CD4-positive, CD25-positive, alpha-beta regulatory T cell (primary cell): ENCODE data around the gene DDX1. TPM values are rescaled to one million over a fixed set of nuclear protein-coding genes. Genes with fewer than 3 reads are reported as not detected.
"Not testable (repeated sequence)": the region's sequence is repeated elsewhere in the genome, so short reads cannot be mapped to it uniquely, and the experiment has no call there.

Experiments
- ATAC-seq, 2 donors: fragments of 150-1000 bp; cut with Tn5 transposase; one replicate each; pipeline ENCODE4 v1.10.0; 2021; ENCODE audit warnings: low read depth in 2 of 2, moderate number of reproducible peaks in 2 of 2, moderate library complexity in 1 of 2
- DNase-seq, 3 donors: peaks; one replicate each; pipeline versions ENCODE4 v3.0.0 to v3.0.0-alpha.2; 2012 to 2022; ENCODE audit warnings: mixed read lengths in 1 of 3
- H3K27ac ChIP-seq: one replicate; pipeline ENCODE4 v1.7.0; 2013; ENCODE audit warnings: mild to moderate bottlenecking, low read length; ENCODE audit not compliant: insufficient read depth, poor library complexity, severe bottlenecking
- H3K27me3 ChIP-seq: one replicate; pipeline ENCODE4 v1.7.0; 2013; ENCODE audit warnings: low read length; ENCODE audit not compliant: control insufficient read depth, insufficient read depth
- H3K36me3 ChIP-seq: one replicate; pipeline ENCODE4 v1.7.0; 2013; ENCODE audit warnings: mild to moderate bottlenecking, low read length, moderate library complexity; ENCODE audit not compliant: control insufficient read depth, insufficient read depth
- H3K4me1 ChIP-seq: 2 replicates; pipeline ENCODE4 v1.7.0; 2013; ENCODE audit warnings: mild to moderate bottlenecking, low read length; ENCODE audit not compliant: insufficient read depth, control insufficient read depth, poor library complexity, severe bottlenecking
- H3K4me3 ChIP-seq: one replicate; pipeline ENCODE4 v1.7.0; 2013; ENCODE audit warnings: low read depth, mild to moderate bottlenecking, low read length, moderate library complexity
- H3K9me3 ChIP-seq, 2 experiments: 1 replicate in 1 of 2; 2 replicates in 1 of 2; pipeline ENCODE4 v1.7.0; 2013; ENCODE audit warnings: low read length in 2 of 2, mild to moderate bottlenecking in 1 of 2, moderate library complexity in 1 of 2; ENCODE audit not compliant: control insufficient read depth in 2 of 2
- H3K27ac Mint-ChIP-seq, 3 donors: one replicate each; pipeline ENCODE4 v1.8.0; 2020 to 2022; ENCODE audit warnings: mild to moderate bottlenecking in 3 of 3, mixed read lengths in 3 of 3, moderate library complexity in 2 of 3
- H3K27me3 Mint-ChIP-seq: one replicate; pipeline ENCODE4 v1.8.0; 2022; ENCODE audit warnings: mild to moderate bottlenecking, mixed read lengths
- H3K36me3 Mint-ChIP-seq: one replicate; pipeline ENCODE4 v1.8.0; 2020; ENCODE audit warnings: mixed read lengths
- H3K4me1 Mint-ChIP-seq, 4 donors: one replicate each; pipeline ENCODE4 v1.8.0; 2020 to 2022; ENCODE audit warnings: mixed read lengths in 4 of 4, mild to moderate bottlenecking in 1 of 4
- H3K4me3 Mint-ChIP-seq, 4 donors: one replicate each; pipeline ENCODE4 v1.8.0; 2020 to 2022; ENCODE audit warnings: mild to moderate bottlenecking in 4 of 4, mixed read lengths in 4 of 4, moderate library complexity in 3 of 4
- H3K9me3 Mint-ChIP-seq, 7 donors: one replicate each; pipeline ENCODE4 v1.8.0; 2020 to 2022; ENCODE audit warnings: mixed read lengths in 7 of 7, mild to moderate bottlenecking in 3 of 7, moderate library complexity in 2 of 7
- polyA plus RNA-seq, 4 donors: library from polyadenylated mRNA; unstranded; fragments of 300-500 nt; fragmentation: Illumina TruSeq; gene quantifications; one replicate each; pipeline ENCODE4 v1.2.3, GENCODE V29; 2021
- total RNA-seq: library from RNA; stranded (reverse); gene quantifications from one replicate; pipeline ENCODE4 v1.2.3, GENCODE V29; 2022

Gene DDX1
- total and polyA plus RNA-seq, 5 donors from 2014 or later: 34.2 to 48.6 (median 41.7) TPM

- Histone ChIP-seq H3K27ac (no peak overlapping the region), H3K27me3 (no peaks in the 10 kb centered on the region), H3K9me3 (no peaks in the 10 kb centered on the region), H3K36me3 (no peaks in the 10 kb centered on the region), H3K4me1 (no peaks in the 10 kb centered on the region), H3K4me3 (no peak overlapping the region)
- ATAC-seq (no peak), DNase-seq (no peak)
- no peaks in the 10 kb centered on the region for H3K27me3 Mint-ChIP-seq
- no peaks in the 10 kb centered on the region for H3K36me3 Mint-ChIP-seq
- no peaks in the 10 kb centered on the region for H3K4me1 Mint-ChIP-seq
- H3K9me3 Mint-ChIP-seq: peaks cover 0 to 6% (median 2%) of the 10 kb centered on the region in 7 donors
- no peak overlapping the region for H3K27ac Mint-ChIP-seq
- H3K4me3 Mint-ChIP-seq: no peak overlapping the region
Measured at GRCh38 chr2:15678909-15679308, 87.2 kb downstream of the DDX1 start.

- Mint-ChIP-seq H3K4me1 (no peaks in the 10 kb centered on the region), H3K27ac (no peak overlapping the region), H3K36me3 (no peaks in the 10 kb centered on the region), H3K27me3 (no peaks in the 10 kb centered on the region), H3K9me3 (peaks cover 0 to 6% (median 2%) of the 10 kb centered on the region in 7 donors), H3K4me3 (no peak overlapping the region)
- Histone ChIP-seq H3K4me1 (no peaks in the 10 kb centered on the region), H3K36me3 (no peaks in the 10 kb centered on the region), H3K9me3 (no peaks in the 10 kb centered on the region), H3K27me3 (no peaks in the 10 kb centered on the region), H3K27ac (no peak overlapping the region), H3K4me3 (no peak overlapping the region)
- ATAC-seq (no peak), DNase-seq (no peak)
Measured at GRCh38 chr2:15679386-15679924, 87.8 kb downstream of the DDX1 start.

- not testable (repeated sequence) for H3K9me3 Mint-ChIP-seq, ATAC-seq, H3K4me3 Mint-ChIP-seq, H3K4me1 ChIP-seq, H3K4me1 Mint-ChIP-seq, H3K4me3 ChIP-seq, H3K27me3 Mint-ChIP-seq, DNase-seq, H3K36me3 Mint-ChIP-seq, H3K9me3 ChIP-seq, H3K36me3 ChIP-seq, H3K27ac ChIP-seq, H3K27ac Mint-ChIP-seq, H3K27me3 ChIP-seq
Measured at GRCh38 chr2:15680132-15680531, 88.5 kb downstream of the DDX1 start.

Other genes with a start within 250 kb of the DDX1 start
- 31.9 TPM for gene NBAS, start 30.5 kb upstream of the DDX1 start, total RNA-seq
- gene NBAS, start 30.5 kb upstream of the DDX1 start, polyA plus RNA-seq: 10 to 100 TPM; 18.5 to 23.0 (median 19.4) TPM